SH-SY5Y (cell line): Measurements from ENCODE around the gene PRR35.

Source experiments
- GATA2 ChIP-seq: IDR thresholded peaks from 2 replicates; pipeline ENCODE4 v1.6.1; 2011; ENCODE audit warnings: mild to moderate bottlenecking, low read depth, low read length
- GATA3 ChIP-seq: IDR thresholded peaks from 2 replicates; pipeline ENCODE4 v1.6.1; 2011; ENCODE audit warnings: low read depth, mild to moderate bottlenecking, low read length, moderate library complexity

- TF ChIP-seq GATA2 (no peak), GATA3 (no peak)
Observed at GRCh38 chr16:520847-521246, 39.3 kb upstream of the PRR35 start.
